Kidney (tissue), 14 donors: ENCODE data around the gene BRD7. TPM values are rescaled to one million over a fixed set of nuclear protein-coding genes. Genes with fewer than 3 reads are reported as not detected.

Experiments used
- DNase-seq, 5 donors: peaks; one replicate each; pipeline ENCODE4 v3.0.0-alpha.2; 2013 to 2020
- FAIRE-seq: peaks from 2 replicates; lab custom pipeline; 2012; peaks lifted over from hg19 to GRCh38; lab: Jason Lieb, UNC
- H3K27ac ChIP-seq, 2 donors: one replicate each; pipeline ENCODE4 v1.7.0; 2013; ENCODE audit warnings: low read depth in 2 of 2, low read length in 2 of 2, inconsistent platforms in 1 of 2
- H3K27me3 ChIP-seq: one replicate; pipeline ENCODE4 v1.7.1; 2013; ENCODE audit warnings: low read length, inconsistent platforms; ENCODE audit not compliant: control insufficient read depth, insufficient read depth
- H3K36me3 ChIP-seq, 3 donors: one replicate each; pipeline versions ENCODE4 v1.7.0 to v1.7.1; 2013; ENCODE audit warnings: low read length in 3 of 3, control low read depth in 1 of 3, inconsistent platforms in 1 of 3; ENCODE audit not compliant: insufficient read depth in 3 of 3, control insufficient read depth in 2 of 3
- H3K4me1 ChIP-seq, 3 donors: one replicate each; pipeline versions ENCODE4 v1.7.0 to v1.7.1; 2013; ENCODE audit warnings: low read length in 3 of 3, inconsistent platforms in 1 of 3, low read depth in 1 of 3; ENCODE audit not compliant: control insufficient read depth in 2 of 3, insufficient read depth in 2 of 3
- H3K4me3 ChIP-seq, 3 donors: one replicate each; pipeline versions ENCODE4 v1.7.0 to v1.8.1; 2013; ENCODE audit warnings: low read length in 3 of 3, control low read depth in 1 of 3, inconsistent platforms in 1 of 3
- H3K9ac ChIP-seq, 3 donors: one replicate each; pipeline versions ENCODE4 v1.7.0 to v1.7.1; 2013; ENCODE audit warnings: low read length in 3 of 3, control low read depth in 1 of 3, inconsistent platforms in 1 of 3
- H3K9me3 ChIP-seq, 3 donors: one replicate each; pipeline versions ENCODE4 v1.7.0 to v1.7.1; 2013; ENCODE audit warnings: low read length in 3 of 3, control low read depth in 1 of 3, inconsistent platforms in 1 of 3; ENCODE audit not compliant: control insufficient read depth in 2 of 3, insufficient read depth in 1 of 3
- intact Hi-C: fragments of 100-400 bp; cut with DNase I; formaldehyde crosslinking; loops from one replicate; pipeline ENCODE4 v1.11.1; 2022
- polyA plus RNA-seq: library from polyadenylated mRNA; stranded (reverse); fragments of 350-450 nt; fragmentation: Illumina TruSeq; extraction: RNeasy Lipid Tissue Mini Kit (QIAGEN cat#74804); gene quantifications from one replicate; pipeline ENCODE4 v1.2.3, GENCODE V29; 2014; ENCODE audit warnings: low read depth, low replicate concordance; ENCODE audit not compliant: insufficient read depth
- total RNA-seq: library from RNA; stranded (reverse); fragmentation: NEBNext Ultra II Directional; extraction: Animal tissue kit (Norgen Biotek cat#: 25700); gene quantifications from one replicate; pipeline ENCODE4 v1.2.1, GENCODE V29; 2021
- TF ChIP-seq, protein P1 (sequence below): IDR thresholded peaks from 3 replicates; pipeline ENCODE4 v1.5.1; 2012; ENCODE audit warnings: mild to moderate bottlenecking, moderate library complexity, borderline replicate concordance; ENCODE audit not compliant: insufficient read depth; ENCODE audit errors: extremely low read depth
- donor health status: control.
- donor health status: control.
- donor health status: control.
- donor health status: control.
- donor health status: control.
- donor health status: DM: yes; HTN: yes; CAD: no.
- donor health status: Normal renal cell carcinoma (clear cell type).

The BRD7 gene
- total and polyA plus RNA-seq, 2 donors from 2014 or later: 44.1 to 68.0 TPM

- peaks cover 0 to 2% (median 0%) of the 10 kb centered on the region in 3 donors for H3K4me1 ChIP-seq
- DNase-seq (peak in 1 of 5 donors; percentile 61), FAIRE-seq (no peak)
- intact Hi-C loops: no loop called here
- TF ChIP-seq, protein P1, sequence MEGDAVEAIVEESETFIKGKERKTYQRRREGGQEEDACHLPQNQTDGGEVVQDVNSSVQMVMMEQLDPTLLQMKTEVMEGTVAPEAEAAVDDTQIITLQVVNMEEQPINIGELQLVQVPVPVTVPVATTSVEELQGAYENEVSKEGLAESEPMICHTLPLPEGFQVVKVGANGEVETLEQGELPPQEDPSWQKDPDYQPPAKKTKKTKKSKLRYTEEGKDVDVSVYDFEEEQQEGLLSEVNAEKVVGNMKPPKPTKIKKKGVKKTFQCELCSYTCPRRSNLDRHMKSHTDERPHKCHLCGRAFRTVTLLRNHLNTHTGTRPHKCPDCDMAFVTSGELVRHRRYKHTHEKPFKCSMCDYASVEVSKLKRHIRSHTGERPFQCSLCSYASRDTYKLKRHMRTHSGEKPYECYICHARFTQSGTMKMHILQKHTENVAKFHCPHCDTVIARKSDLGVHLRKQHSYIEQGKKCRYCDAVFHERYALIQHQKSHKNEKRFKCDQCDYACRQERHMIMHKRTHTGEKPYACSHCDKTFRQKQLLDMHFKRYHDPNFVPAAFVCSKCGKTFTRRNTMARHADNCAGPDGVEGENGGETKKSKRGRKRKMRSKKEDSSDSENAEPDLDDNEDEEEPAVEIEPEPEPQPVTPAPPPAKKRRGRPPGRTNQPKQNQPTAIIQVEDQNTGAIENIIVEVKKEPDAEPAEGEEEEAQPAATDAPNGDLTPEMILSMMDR: no peak
- H3K27me3 ChIP-seq: no peaks in the 10 kb centered on the region
- no peaks in the 10 kb centered on the region for H3K9me3 ChIP-seq
- no peak overlapping the region for H3K27ac ChIP-seq
- H3K4me3 ChIP-seq: no peak overlapping the region
- no peaks in the 10 kb centered on the region for H3K36me3 ChIP-seq
- no peak overlapping the region for H3K9ac ChIP-seq
Observed at GRCh38 chr16:50270510-50271147, 98.2 kb downstream of the BRD7 start.

DNA sequence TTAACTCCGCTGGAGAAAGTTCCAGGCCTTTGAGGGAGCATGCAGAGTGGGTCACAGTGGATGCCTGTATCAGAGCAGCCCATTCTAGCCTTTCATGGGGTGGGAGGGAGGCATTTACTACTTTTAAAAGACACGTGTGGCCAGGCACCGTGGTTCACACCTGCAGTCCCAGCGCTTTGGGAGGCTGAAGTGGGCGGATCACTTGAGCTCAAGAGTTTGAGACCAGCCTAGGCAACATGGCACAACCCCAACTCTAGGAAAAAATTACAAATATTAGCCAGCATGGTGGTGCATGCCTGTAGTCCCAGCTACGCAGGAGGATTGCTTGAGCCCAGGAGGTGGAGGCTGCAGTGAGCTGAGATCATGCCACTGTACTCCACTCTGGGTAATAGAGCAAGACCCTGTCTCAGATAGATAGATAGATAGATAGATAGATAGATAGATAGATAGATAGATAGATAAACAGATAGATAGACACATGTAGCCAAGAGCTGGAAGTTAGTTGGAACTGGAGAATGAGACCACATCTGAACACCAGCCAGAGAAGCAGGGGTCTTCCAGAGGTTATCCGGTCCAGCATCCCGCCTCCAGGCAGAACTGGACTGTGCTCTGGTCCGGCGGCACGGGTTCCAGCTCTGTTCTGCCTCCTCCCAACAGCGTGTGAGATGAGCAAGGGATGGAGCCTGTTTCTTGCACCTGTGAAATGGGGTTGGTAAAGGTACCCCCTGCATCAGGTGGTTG is 98.8 kb downstream of the BRD7 start:
- no peaks in the 10 kb centered on the region for H3K27me3 ChIP-seq
- H3K36me3 ChIP-seq: no peaks in the 10 kb centered on the region
- DNase-seq (peak in 1 of 5 donors; percentile 9), FAIRE-seq (no peak)
- H3K4me3 ChIP-seq: no peak overlapping the region
- no peak overlapping the region for H3K9ac ChIP-seq
- intact Hi-C loops: no loop called here
- H3K9me3 ChIP-seq: no peaks in the 10 kb centered on the region
- TF ChIP-seq, protein P1: no peak
- H3K27ac ChIP-seq: no peak overlapping the region
- peaks cover 0 to 4% (median 0%) of the 10 kb centered on the region in 3 donors for H3K4me1 ChIP-seq

- H3K4me1 ChIP-seq: peaks cover 0 to 4% (median 0%) of the 10 kb centered on the region in 3 donors
- TF ChIP-seq, protein P1: no peak
- no peak overlapping the region for H3K9ac ChIP-seq
- intact Hi-C loops: no loop called here
- no peaks in the 10 kb centered on the region for H3K36me3 ChIP-seq
- H3K9me3 ChIP-seq: no peaks in the 10 kb centered on the region
- FAIRE-seq (no peak), DNase-seq (peak in 1 of 5 donors; percentile 55)
- H3K4me3 ChIP-seq: no peak overlapping the region
- no peaks in the 10 kb centered on the region for H3K27me3 ChIP-seq
- H3K27ac ChIP-seq: no peak overlapping the region
Observed at GRCh38 chr16:50269061-50269705, 99.6 kb downstream of the BRD7 start.
